GM19455 (cell line): ENCODE data around the gene FOXP3.

ENCODE experiments used
- ATAC-seq: cut with Tn5 transposase; IDR thresholded peaks from one replicate; pipeline ENCODE4 v1.9.1; 2021; ENCODE audit not compliant: unreplicated experiment

FOXP3 gene

DNA sequence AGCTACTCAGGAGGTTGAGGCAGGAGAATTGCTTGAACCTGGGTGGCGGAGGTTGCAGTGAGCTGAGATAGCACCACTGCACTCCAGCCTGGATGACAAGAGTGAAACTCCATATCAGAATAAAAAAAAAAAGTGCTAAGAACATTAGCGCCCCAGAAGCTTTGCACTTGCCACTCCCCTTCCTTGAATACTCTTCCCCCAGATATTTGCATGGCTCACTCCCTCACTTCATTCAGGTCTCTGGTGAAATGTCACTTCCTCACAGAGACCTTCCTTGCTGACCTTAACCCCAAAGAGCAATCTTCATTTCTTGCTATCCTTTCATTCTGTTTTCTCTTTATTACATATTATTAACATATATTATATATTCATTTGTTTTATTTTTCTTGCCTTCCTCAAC, 42.6 kb downstream of the FOXP3 start:
- no peak for ATAC-seq

DNA sequence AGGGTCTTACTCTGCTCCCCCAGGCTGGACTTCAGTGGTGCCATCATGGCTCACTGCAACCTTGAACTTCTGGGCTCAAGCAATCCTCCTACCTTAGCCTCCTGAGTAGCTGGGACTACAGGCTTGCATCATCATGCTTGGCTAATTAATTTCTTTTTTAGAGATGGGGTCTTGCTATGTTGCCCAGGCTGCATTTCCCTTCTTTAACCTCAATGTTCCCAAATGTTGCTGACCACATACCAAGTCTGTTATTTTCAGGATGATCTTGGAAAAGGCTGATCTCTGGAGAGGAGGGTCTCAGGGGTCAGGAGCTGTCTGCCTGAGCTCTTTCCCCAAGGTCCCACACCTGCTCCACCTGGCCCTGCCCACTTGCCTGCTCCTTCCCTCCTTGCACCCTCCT, 44.4 kb downstream of the FOXP3 start:
- ATAC-seq, result no peak

GRCh38 chrX:49214996-49215526, 49.4 kb downstream of the FOXP3 start:
- ATAC-seq, result no peak

DNA sequence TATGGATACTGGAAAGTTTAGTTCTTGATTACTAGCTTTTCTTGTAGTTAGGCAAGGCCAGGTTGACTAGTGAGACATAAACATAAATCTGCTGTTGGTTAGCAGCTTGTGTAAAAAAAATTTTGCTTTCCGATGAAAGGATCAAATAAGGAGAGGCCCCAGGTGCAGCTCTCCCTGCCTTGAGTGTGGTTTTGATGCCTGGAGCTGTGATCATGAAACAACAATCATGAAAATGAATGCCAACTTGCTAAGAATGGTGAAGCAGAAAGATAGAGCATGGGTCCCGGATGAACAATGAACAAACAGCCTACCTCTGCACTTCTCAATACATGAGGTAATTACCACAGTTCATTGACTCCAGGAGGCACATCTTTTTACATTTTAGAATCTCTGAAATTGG, 50.1 kb downstream of the FOXP3 start:
- no peak for ATAC-seq

DNA sequence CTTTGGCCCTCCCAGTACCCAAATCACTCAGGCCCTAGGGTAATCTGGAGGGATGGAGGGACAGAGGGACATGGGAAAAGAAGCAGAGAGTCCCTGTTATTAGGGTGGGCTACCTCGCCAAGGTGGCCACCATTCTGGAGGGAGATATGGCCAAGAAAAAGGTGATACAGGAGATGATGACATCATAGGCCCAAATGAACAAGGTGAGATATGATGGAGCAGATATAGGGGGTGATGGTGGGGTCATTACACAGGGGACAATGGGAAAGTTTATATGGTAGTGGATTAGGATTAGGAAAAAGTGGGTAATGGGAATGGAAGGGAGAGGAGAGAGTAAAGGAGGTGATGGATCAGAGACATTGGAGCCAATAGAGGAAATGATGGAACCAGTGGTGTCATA, 51.6 kb downstream of the FOXP3 start:
- ATAC-seq, result no peak

- ATAC-seq, result no peak
Observed at GRCh38 chrX:49212209-49212608, 52.3 kb downstream of the FOXP3 start.

GRCh38 chrX:49211074-49211473, 53.4 kb downstream of the FOXP3 start:
- no peak for ATAC-seq

DNA sequence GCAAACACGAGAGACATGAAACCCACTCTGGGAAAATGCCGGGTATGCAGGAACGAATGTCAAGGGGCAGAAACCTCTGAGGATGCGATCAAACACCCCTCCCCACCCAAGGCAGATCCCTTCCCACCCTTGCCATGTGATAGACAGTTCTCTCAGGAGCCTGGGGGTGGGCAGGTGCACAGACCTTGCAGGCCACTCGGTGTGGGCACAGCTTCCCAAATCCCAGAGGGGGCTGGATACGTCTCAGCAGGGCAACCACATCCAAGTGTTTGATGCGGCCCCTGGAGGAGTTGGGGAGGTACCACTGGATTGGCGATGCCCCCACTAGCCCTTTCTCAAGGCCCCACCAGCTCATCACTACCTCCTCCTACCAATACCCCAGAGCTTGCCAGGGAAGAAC, 54.1 kb downstream of the FOXP3 start:
- no peak for ATAC-seq

DNA sequence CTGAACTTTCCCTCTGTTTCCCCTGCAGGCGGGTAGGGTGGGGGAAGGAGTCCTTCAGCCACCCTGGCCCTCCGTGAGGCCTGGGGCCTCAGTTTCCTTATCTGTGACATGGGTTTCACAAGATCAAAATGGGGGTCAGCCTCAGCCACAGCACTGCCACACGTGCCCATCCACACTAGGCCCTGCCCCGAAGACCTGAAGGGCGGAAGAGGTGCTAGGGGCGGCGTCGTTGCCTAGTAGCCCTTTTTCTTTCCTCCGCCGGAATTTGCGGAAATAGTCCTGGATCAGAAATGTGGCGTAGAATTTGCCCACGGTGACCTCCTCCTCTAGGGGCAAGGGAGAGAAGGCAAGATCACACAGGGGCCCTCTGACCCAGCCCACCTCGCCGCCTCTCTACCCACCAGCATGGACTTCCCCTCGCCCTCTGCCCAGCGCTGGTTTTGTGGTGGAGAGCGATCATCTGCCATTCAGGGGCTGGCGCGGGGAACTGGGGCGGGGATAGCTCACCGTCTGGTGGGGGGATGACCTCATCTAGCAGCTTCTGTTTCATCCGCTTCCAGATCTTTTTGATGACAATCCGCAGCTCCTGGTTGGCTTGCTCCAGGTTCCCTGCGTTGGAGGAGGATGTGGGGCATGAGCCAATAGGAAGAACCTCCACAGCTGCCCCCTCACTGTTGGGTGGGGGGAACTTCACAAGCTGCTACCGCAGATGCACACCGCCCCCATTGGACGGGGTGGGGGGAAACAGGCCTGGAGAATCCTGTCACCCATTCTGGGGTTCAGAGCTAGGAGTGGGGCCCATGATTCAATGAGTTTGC, 54.9 kb downstream of the FOXP3 start:
- ATAC-seq, result no peak

DNA sequence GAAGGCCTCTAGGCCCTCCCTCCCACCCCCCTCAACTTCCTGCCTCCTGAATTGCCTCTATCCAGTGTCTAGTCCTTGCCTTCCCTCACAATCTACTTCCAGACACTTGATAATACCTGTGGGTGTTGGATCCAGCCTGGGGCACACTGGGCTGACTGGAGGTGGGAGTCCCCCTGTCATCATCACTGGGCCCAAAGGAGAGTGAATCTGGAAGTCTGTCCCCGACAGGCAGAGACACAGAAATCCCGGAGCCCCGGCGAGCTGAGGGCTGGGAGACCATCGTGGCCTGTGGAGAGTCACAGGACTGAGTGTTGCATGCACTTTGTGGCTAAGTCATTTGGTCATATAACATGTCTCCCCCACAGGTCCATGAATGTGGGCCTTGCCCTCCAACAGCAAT, 56.1 kb downstream of the FOXP3 start:
- no peak for ATAC-seq

- ATAC-seq, result no peak
Observed at GRCh38 chrX:49206543-49206942, 58.0 kb downstream of the FOXP3 start.

- no peak for ATAC-seq
Observed at GRCh38 chrX:49205443-49205842, 59.1 kb downstream of the FOXP3 start.

DNA sequence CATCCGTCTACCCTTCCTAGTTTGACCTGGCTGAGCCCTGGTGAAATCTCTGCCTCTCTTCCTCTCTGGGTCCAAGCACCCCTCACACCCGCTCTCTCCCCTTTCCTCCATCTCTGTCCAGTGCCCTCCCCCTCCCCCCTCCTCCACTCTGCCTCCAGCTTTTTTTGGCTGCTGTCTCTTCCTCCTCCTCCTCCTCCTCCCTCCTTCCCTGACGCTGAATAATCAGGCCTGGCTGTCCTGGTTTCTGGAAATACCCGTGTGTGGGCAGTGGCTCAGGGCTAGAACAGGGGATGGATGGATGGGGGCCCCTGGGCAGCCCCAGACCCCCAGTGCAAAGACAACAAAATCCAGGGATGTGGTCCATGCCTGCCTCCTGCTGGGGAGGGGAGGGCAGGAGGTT, 59.8 kb downstream of the FOXP3 start:
- no peak for ATAC-seq

DNA sequence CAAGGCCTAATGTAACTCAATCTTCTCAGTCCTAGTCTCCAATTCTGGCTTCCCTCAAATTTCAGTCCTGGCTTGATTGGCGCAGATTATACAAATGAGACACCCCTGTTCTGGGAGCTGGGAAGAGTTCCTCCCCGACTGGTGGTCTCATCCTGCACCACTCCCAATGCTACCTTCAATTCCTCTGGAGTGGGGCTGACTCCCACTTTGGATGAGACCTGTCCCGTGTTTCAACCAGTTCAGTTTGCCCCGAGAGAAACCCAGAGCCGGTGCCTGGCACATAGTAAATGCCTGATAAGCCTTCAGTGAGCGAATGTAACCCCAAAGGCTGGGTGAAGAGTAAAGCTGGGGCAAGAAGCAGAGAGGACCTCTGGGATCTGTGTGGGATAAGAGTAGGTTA, 60.5 kb downstream of the FOXP3 start:
- no peak for ATAC-seq

DNA sequence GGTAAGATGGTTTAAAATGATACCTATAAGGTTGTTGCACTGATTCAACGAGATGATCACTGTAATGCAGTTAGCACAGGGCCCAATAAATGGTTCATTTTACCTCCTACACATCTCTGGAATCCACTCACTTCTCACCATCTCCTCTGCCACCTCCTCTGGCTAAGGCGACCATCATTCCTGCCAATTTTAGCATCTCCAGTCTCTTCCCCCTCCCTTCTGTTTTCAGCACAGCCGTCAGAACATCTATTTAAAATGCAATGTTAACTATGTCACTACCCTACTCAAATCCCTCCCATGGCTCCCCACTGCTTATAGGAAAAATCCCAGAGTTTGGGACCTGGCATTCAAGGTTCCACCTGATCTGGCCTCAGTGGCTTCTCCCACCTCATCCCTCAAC, 61.0 kb downstream of the FOXP3 start:
- no peak for ATAC-seq

- ATAC-seq, result no peak
Observed at GRCh38 chrX:49202022-49202421, 62.5 kb downstream of the FOXP3 start.
